ENCODE data around the gene TPCN1.
A peak's percentile ranks its signal among the peaks of the same experiment; 100 is the strongest.

Gene TPCN1

DNA sequence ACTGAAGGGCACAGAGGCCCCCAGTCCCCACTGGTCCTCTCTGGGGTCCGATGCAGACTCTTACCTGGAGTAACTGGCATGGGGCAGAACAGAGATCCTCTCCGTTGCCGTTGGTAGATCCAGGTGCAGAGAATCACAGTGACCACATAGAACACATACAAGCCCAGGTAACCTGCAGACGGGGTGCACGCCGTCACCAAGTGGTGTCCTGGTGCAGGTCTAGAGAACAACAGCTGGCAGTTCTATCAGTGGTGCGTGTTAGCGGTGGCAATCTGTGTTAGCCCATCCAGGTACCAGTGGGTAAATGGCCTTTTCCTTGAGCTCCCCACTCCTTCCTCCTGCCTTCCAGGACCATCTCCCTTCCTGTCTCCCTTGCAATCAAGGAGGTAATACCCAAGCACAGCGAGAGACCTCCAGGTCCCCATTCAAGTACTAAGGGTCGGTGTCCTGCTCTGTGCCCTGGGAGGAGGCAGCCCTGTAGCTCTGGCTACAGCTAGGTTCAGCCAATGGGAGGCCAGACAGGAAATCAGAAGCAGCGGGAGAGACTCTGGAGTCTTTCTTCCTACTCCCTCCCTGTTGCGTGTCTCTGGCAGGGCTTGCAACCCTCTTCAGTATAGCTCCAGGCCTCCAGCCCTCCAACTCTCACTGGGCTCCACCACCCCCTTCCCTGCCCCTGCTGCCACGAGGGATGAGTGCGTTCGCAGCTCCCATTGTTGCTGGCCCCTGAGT is 97.8 kb downstream of the TPCN1 start:
- no peak overlapping the region for H3K4me3 ChIP-seq (ENCODE audit: control insufficient read depth, low read depth, low read length)
- TF ChIP-seq, protein P1, sequence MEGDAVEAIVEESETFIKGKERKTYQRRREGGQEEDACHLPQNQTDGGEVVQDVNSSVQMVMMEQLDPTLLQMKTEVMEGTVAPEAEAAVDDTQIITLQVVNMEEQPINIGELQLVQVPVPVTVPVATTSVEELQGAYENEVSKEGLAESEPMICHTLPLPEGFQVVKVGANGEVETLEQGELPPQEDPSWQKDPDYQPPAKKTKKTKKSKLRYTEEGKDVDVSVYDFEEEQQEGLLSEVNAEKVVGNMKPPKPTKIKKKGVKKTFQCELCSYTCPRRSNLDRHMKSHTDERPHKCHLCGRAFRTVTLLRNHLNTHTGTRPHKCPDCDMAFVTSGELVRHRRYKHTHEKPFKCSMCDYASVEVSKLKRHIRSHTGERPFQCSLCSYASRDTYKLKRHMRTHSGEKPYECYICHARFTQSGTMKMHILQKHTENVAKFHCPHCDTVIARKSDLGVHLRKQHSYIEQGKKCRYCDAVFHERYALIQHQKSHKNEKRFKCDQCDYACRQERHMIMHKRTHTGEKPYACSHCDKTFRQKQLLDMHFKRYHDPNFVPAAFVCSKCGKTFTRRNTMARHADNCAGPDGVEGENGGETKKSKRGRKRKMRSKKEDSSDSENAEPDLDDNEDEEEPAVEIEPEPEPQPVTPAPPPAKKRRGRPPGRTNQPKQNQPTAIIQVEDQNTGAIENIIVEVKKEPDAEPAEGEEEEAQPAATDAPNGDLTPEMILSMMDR (IDR thresholded peaks at IDR 0.05; ENCODE audit: control insufficient read depth, insufficient read depth, low read depth, low read length, missing control alignments): no peak
- no peak for DNase-seq (ENCODE audit: low read depth)

DNA sequence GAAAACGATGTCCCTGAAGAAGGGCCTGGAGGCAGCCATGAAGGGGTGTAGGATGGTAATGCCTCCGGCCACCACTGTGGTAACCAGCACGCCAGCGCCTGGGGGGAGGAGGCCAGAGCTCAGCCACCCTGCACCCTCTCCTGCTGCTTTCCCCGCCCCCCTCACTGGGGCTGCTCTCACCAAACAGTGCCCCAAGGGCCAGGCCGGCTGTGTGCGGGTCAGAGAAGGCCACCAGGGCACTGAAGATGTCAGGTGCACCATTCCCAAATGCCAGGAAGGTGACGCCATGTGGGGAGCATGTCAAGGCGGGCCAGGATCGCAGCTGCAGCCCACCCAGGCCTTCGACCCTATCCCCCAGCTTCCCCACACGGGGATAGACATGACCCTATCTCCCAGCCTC is 99.1 kb downstream of the TPCN1 start:
- H3K4me3 ChIP-seq (ENCODE audit: control insufficient read depth, low read depth, low read length): no peak overlapping the region
- TF ChIP-seq, protein P1 (IDR thresholded peaks at IDR 0.05; ENCODE audit: control insufficient read depth, insufficient read depth, low read depth, low read length, missing control alignments): no peak
- DNase-seq (ENCODE audit: low read depth): no peak

DNA sequence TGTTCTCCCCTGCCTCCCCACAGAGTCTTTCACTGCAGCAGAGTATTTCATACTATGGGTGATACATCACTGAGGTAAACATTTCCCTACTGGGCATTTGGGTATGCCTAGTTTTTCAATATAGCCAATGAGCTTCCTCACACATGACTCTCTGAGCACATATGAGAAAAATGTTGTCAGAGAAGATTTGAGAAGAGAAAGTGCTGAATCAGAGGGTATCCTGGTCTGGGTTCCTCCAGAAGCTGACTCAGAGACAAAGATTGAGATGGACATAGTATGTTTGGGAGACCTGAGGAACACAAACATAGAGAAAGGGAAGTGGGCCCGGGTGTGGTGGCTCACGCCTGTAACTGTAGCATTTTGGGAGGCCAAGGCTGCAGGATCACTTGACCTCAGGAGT is 101.1 kb downstream of the TPCN1 start:
- no peak overlapping the region for H3K4me3 ChIP-seq (ENCODE audit: control insufficient read depth, low read depth, low read length)
- TF ChIP-seq, protein P1 (IDR thresholded peaks at IDR 0.05; ENCODE audit: control insufficient read depth, insufficient read depth, low read depth, low read length, missing control alignments): no peak
- DNase-seq (ENCODE audit: low read depth): no peak

DNA sequence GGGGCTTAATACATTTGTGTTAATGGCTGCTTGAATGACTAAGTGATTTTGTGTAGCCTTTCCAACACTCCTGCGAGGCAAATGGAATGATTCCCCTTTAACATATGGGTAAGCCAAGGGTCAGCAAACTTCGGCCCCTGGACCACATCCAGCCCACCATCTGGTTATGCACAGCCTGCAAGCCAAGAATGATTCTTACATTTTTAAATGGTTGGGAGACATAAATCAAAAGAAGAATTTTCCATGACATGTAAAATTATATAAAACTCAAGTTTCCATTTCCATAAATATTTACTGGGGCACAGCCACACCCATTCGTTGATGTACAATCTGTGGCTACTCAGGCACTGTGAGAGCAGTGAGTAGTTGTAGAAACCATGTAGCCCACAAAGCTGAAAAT is 104.7 kb downstream of the TPCN1 start:
- TF ChIP-seq, protein P1 (IDR thresholded peaks at IDR 0.05; ENCODE audit: control insufficient read depth, insufficient read depth, low read depth, low read length, missing control alignments): no peak
- peak; percentile 35 for DNase-seq (ENCODE audit: low read depth)
- H3K4me3 ChIP-seq (ENCODE audit: control insufficient read depth, low read depth, low read length): no peak overlapping the region

DNA sequence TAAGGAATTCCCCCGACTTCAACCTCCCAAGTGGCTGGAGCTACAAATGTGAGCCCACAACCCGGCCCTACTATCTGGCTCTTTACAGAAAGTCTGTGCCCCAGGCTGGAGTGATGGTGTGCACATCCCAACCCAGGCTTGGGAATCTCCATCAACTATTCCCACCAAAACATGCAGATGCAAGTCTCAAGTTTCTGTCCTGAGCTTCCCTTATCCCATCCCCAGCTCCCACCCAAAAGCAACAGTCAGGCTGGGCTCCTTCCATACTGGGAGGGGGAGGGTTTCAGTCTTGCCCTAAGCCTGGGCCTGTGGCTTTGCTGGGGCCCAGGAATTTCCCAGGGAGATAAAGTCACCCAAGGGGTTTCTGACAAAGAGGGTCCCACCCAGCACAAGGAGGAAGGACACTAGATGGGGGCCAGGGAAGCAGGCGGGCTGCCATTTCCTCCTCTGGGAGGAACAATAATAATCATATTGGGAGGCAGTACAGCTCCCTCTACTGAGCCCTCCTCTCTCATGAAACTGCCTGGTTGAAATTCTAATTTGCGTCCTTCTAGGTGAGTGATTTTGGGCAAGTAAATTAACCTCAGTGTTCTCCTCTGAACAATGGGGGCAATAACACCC is 105.6 kb downstream of the TPCN1 start:
- TF ChIP-seq, protein P1 (IDR thresholded peaks at IDR 0.05; ENCODE audit: control insufficient read depth, insufficient read depth, low read depth, low read length, missing control alignments): no peak
- DNase-seq (ENCODE audit: low read depth): no peak
- no peak overlapping the region for H3K4me3 ChIP-seq (ENCODE audit: control insufficient read depth, low read depth, low read length)

DNA sequence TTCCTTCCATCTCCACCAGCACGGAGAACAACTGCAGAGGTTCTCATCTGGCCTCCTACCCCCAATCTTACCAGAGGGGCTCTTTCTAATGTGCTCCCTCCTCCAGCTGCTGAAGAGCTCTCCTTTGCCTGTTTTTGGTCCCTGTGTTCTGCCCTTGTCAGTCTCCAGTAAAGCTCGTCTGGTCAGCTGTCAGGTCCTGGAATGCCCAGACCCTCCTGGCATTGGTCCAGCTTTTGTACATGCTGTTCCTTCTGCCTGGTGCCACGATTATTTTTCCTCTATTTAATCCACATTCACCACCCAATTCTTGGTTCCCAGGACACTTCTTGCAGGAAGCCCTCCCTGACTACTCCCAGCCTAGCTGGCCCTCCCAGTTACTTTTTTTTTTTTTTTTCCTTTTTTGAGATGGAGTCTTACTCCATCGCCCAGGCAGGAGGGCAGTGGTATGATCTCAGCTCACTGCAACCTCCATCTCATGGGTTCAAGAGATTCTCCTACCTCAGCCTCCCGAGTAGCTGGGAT is 107.2 kb downstream of the TPCN1 start:
- DNase-seq (ENCODE audit: low read depth): no peak
- H3K4me3 ChIP-seq (ENCODE audit: control insufficient read depth, low read depth, low read length): no peak overlapping the region
- TF ChIP-seq, protein P1 (IDR thresholded peaks at IDR 0.05; ENCODE audit: control insufficient read depth, insufficient read depth, low read depth, low read length, missing control alignments): no peak
